Fibroblast of villous mesenchyme (primary cell): Measurements from ENCODE around the gene TMEM242. TPM values are rescaled to one million over a fixed set of nuclear protein-coding genes. Genes with fewer than 3 reads are reported as not detected.
A peak's percentile ranks its signal among the peaks of the same experiment; 100 is the strongest.

Source experiments
- DNase-seq: peaks from one replicate; pipeline ENCODE4 v3.0.0-alpha.2; 2010; ENCODE audit warnings: low read depth
- H3K4me3 ChIP-seq: 2 replicates; pipeline ENCODE4 v1.5.1; 2011; ENCODE audit warnings: low read depth, mild to moderate bottlenecking, low read length
- CTCF ChIP-seq: IDR thresholded peaks from 2 replicates; pipeline ENCODE4 v1.5.1; 2012; ENCODE audit warnings: low read depth, mild to moderate bottlenecking, low read length; ENCODE audit not compliant: insufficient read depth
- total RNA-seq: library from RNA; depleted of rRNA; stranded (reverse); fragments of >200 nt; gene quantifications from 2 replicates; pipeline ENCODE4 v1.2.3, GENCODE V29; 2012

TMEM242 gene
- total RNA-seq, result 3.9 and 4.3 TPM in 2 replicates

GRCh38 chr6:157323255-157323965 lies at the start of gene TMEM242:
Gene TMEM242 (minus strand): TSS chr6:157323519. CDS start chr6:157323499, 20 bp downstream.
- peak within 1 kb of the TSS; percentile 96 for H3K4me3 ChIP-seq
- peak; percentile 95 for DNase-seq
- peak; percentile 41 for TF ChIP-seq CTCF

GRCh38 chr6:157372501-157373280 lies 49.4 kb upstream of the TMEM242 start:
- no peak for TF ChIP-seq CTCF
- H3K4me3 ChIP-seq, result no peak overlapping the region
- peak; percentile 38 for DNase-seq

GRCh38 chr6:157370755-157371154 lies 47.4 kb upstream of the TMEM242 start:
- H3K4me3 ChIP-seq, result no peak overlapping the region
- no peak for TF ChIP-seq CTCF
- no peak for DNase-seq

GRCh38 chr6:157368359-157369049 lies 45.2 kb upstream of the TMEM242 start:
- no peak for TF ChIP-seq CTCF
- DNase-seq, result no peak
- H3K4me3 ChIP-seq, result no peak overlapping the region

GRCh38 chr6:157366648-157367047 lies 43.3 kb upstream of the TMEM242 start:
- H3K4me3 ChIP-seq, result no peak overlapping the region
- no peak for DNase-seq
- TF ChIP-seq CTCF, result no peak

- no peak overlapping the region for H3K4me3 ChIP-seq
- DNase-seq, result no peak
- no peak for TF ChIP-seq CTCF
These were observed 41.4 kb upstream of the TMEM242 start for GRCh38 chr6:157364705-157365104.
